GM21526 (cell line): ENCODE measurements around the gene RTP5.

Source experiments
- ATAC-seq: cut with Tn5 transposase; IDR thresholded peaks from one replicate; pipeline ENCODE4 v1.9.1; 2021; ENCODE audit warnings: moderate library complexity; ENCODE audit not compliant: unreplicated experiment, low FRiP score

RTP5 gene

GRCh38 chr2:241857041-241857541 is 12.4 kb upstream of the RTP5 start:
- no peak for ATAC-seq

GRCh38 chr2:241857572-241858121 is 11.9 kb upstream of the RTP5 start:
- no peak for ATAC-seq

DNA sequence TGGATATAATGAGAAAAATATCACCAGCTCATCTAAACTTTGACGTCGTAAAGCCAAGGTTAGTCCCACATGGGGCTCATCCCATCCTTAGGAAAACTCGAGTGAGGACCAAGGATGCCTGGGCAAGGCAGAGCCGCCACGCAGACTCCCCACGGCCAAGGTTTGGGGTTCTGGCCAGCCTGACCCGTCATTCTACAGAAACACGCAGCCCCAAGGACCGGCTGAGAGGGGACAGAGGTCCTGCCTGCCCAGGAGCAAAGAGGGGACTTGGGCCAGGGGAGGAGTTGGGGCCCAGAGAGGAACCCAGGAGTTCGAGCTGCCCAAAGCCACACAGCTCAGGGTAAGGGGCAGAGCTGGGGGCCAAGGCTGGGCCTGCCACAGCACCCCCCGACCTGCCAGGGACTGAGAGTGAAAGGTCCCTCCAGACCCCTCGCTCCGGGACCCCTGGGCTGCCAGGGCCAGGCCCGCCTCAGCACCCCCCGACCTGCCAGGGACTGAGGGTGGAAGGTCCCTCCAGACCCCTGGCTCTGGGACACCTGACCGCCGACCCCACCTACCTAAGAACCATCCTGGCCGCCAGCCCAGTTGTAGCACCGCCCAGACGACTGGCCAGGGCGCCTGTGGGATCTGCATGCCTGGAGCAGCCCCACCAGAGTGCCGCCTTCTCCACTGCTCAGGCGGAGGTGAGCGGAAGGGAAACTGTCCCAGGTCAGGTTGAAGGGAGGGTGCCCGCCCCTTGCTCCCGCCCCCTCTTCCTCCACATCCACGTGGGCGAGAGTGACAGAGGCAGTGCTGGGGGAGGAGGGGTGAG is 11.1 kb upstream of the RTP5 start, which contains the start of gene PDCD1:
Gene PDCD1 (minus strand): TSS at position 689 of the 811 bp plus-strand sequence. CDS start 56 bp downstream, at position 633.
- ATAC-seq, result peak; percentile 33

GRCh38 chr2:241859017-241859435 is 10.5 kb upstream of the RTP5 start:
- no peak for ATAC-seq

DNA sequence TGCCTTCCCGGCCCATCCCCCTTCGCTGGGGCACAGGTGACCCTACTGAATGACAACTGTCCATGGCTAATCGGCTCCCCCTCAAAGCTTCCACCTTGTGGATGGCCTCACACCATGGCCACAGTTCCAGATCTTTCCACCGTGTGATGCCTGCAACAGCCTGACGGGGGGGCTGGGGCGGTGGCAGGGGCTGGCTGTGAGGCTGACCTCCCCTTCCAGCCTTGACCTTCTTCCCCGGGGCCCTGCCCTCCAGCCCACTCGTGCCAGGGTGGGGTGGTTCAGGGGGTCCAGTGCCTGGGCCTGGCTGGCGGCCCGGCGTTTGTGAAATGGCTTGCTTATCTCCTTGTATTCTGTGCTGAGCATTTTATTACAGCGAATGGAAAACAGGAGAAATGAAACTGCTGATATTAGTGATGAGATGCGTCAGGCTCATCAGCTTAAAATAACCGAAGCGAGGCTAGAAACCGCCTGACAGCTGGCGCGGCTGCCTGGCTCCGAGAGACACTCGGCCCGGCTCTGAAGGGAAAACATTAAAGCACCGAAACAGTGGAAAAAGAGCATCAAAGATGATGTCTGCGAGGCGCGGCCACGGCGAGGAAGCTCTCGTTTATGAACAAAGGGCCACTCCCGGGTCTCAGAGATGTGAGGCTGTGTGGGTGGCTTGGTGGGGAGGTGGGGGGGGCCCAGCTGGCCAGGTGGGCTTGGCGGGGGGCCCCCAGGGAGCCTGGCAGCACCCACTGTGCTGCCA is 9.9 kb upstream of the RTP5 start:
- no peak for ATAC-seq

GRCh38 chr2:241860184-241861078 is 9.1 kb upstream of the RTP5 start:
- no peak for ATAC-seq

GRCh38 chr2:241861264-241861663 is 8.3 kb upstream of the RTP5 start:
- no peak for ATAC-seq

- ATAC-seq, result no peak
These were observed 7.4 kb upstream of the RTP5 start for GRCh38 chr2:241862093-241862492.

DNA sequence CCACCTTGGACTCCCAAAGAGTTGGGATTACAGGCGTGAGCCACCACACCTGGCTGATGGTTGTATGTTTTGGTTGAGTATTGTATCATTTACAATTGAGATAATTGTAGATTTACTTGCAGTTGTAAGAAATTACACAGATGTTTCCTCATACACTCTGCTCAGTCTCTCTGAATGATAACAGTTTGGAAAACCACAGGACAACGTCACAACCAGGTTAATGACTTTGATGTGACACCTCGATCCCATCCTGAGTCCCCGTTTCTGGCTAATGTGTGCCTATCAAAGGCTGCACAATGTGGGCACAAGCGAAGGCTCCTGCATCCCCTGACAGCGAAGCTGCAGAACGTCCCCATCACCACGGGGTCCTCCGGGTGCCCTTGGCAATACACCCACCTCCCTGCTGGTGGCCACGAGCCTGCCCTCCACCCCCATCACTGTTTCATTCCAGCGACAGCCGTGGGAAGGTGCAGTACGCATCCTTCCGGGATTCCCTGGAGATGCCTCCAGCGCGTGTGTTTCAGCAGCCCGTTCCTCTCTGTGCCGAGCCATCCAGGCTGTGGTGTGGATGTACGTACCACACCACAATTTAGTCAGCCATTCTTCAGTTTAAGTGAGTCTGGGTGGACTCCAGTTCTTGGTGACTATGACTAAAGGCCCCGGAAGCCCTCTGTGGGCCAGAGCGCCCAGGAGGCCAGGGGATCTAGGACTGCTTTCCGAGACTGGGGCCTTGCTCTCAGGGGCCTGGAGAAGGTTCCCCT is 6.6 kb upstream of the RTP5 start:
- no peak for ATAC-seq

GRCh38 chr2:241863536-241863954 is 6.0 kb upstream of the RTP5 start:
- ATAC-seq, result no peak

- no peak for ATAC-seq
These were observed 5.2 kb upstream of the RTP5 start for GRCh38 chr2:241864168-241864849.

DNA sequence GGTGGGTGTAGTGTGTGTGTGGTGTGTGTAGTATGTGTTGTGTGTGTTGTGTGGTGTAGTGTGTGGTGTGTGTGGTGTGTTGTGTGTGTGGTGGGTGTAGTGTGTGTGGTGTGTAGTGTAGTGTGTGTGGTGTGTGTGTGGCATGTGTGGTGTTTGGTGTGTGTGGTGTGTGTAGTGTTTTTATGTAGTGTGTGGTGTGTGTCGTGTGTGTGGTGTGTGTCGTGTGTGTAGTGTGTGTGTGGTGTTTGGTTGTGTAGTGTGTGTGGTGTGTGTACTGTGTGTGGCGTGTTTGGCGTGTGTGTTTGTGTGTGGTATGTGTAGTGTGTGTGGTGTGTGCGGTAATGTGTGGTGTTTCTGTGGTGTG is 4.7 kb upstream of the RTP5 start:
- ATAC-seq, result no peak

GRCh38 chr2:241865416-241865956 is 4.0 kb upstream of the RTP5 start:
- no peak for ATAC-seq

- ATAC-seq, result no peak
These were observed 3.4 kb upstream of the RTP5 start for GRCh38 chr2:241865957-241866789.

GRCh38 chr2:241866790-241867645 is 2.5 kb upstream of the RTP5 start:
- ATAC-seq, result no peak

GRCh38 chr2:241867776-241868420 is 1.6 kb upstream of the RTP5 start:
- no peak for ATAC-seq
